HG03378 (cell line): ENCODE results near the gene NDFIP2.

Experiments used
- ATAC-seq: cut with Tn5 transposase; IDR thresholded peaks from one replicate; pipeline ENCODE4 v1.9.1; 2021; ENCODE audit warnings: mild to moderate bottlenecking, moderate library complexity; ENCODE audit not compliant: unreplicated experiment

The NDFIP2 gene

DNA sequence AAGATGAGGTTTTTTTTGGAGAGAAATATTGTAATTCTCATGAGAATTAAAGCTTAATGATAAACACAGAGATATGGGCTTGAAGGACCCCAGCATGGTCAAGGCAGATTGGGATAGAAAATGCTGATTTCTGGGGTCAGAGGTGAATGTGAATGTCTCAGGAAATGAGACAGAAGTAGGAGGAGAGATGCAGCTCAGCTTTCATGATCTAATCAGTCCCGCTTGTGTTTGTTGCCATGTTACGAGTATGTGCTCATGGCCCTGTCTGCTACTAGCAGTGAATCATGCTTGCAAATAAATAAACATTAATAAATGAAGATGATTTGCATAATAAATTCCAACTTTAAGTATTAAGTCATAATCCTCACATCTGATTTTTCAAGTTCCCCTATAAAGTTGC, 23.0 kb upstream of the NDFIP2 start:
- ATAC-seq = no peak

DNA sequence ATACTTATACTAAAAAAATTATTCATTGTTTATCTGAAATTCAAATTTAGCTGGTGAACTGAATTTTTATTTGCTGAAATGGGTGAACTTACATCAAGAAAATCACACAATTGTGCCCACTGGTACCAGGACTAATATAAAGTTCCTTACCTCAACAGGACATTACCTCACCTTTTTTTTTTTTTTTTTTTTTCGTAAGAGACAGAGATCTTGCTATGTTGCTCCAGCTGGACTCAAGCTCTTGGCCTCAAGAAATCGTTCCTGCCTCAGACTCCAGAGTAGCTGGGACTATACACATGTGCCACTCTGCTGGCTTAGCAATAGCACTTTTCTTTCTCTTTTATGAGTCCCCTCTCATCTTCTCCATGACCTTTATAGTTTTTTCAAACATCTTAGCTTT, 22.5 kb upstream of the NDFIP2 start:
- ATAC-seq = no peak

DNA sequence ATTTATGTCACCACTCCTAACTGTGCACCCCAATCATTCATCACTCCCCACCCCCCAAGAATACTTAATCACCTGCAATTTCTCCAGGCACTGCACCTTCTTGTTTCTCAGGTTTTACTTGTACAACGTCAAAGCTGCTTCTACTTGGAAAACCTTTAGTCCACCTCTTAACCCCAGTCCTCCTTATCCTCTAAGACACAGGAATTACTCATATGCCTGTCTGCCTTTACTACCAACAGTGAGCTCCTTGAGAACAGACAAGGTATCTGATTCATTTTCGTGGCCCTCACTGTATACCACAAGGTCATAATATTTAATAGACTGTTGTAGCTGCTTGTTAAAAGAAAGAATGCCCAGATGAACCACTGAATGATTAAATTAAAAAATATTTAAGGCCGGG, 21.0 kb upstream of the NDFIP2 start:
- no peak for ATAC-seq

DNA sequence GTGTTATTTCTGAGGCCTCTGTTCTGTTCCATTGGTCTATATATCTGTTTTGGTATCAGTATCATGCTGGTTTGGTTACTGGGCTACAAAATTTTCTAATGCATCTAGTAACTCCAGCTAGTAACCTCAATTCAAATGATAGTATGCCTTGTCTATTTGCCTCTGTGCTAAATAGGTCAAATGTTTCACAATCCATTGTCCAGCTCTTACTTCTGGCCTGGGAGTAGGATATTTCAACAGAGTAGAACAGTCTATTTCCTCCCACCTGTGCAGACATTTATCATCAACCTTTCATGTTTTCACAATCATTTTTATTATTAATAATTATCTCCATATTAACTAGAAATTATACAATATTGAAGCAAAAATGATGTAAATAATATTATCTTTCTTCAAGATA, 18.1 kb upstream of the NDFIP2 start:
- no peak for ATAC-seq

DNA sequence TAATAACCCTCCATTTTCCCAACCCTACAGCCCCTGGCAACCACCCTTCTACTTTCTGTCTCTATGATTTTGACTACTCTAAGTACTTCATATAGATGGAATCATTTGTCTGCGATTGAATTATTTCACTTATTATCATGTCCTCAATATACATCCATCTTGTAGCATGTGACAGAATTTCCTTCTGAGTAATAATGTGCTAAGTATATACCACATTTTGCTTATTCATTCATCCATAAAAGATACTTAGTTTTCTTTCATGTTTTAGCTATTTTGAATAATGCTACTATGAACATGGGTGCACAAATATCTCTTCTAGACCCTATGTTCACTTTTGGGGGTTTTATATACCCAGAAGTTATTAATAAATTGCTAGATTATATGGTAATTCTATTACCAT, 17.4 kb upstream of the NDFIP2 start:
- no peak for ATAC-seq

DNA sequence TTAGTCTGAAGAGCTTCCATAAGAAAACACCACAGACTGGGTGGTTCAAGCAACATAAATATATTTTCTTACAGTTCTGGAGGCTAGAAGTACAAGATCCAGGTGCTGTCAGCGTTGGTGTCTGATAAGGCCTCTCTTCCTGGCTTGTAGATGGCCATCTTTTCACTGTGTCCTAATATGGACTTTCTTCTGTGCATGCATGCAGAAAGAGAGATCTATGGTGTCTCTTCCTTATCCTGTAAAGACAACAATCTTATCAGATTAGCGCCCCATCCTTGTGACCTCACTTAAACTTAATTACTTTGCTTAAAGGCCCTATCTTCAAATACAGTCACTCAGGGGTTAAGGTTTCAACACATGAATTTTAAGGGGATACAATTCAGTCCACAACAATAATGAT, 14.1 kb upstream of the NDFIP2 start:
- no peak for ATAC-seq

DNA sequence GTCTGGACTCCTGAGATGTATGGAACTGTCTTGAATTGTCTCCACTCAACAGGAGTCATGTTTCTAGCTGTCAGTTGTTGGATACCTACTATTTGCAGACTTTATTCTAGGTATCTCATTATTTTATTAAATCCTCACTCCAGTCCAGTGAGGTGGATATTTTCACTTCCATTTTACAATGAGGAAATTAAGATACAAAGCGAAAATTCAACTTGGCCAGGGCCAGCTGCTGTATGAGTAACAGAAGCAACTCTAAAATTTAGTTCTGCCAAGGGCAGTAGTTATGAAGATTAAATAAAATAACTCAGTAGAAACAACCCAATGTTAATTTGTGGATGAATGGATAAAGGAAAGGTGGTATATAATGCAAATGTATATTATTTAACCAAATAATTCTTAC, 12.6 kb upstream of the NDFIP2 start:
- ATAC-seq = no peak

DNA sequence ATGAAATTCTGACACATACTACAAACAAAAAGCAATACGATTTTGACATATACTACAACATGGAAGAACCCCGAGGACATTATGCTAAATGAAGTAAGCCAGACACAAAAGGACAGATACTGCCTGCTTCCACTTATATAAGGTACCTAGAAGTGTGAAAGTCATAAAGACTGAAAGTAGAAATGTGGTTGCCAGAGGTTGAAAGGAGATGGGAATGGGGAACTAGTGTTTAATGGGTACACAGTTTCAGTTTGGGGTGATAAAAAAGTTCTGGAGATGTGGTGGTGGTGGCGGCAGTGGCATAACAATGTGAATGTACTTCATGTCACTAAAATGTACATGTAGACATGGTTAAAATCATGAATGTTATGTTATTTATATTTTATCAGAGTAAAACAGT, 12.1 kb upstream of the NDFIP2 start:
- peak; percentile 78 for ATAC-seq

DNA sequence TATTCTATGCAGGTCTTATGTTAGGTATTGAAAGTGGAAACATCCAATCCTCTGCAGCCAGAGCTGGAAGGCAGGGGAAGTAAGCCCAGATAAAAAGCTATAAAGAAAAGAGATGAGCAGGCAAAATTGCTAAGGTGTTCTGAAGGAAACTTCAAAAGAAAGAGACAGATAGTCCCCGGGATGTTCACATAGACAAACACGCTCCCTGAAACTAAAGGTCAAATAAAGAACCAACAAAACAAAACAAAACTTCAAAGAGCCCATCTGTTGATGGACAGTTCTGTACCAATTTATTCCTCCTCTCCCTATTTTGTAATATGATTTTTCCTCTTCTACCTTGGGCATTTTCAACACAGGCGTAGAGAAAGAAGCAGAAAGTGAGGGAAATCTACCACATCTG, 11.3 kb upstream of the NDFIP2 start:
- no peak for ATAC-seq

DNA sequence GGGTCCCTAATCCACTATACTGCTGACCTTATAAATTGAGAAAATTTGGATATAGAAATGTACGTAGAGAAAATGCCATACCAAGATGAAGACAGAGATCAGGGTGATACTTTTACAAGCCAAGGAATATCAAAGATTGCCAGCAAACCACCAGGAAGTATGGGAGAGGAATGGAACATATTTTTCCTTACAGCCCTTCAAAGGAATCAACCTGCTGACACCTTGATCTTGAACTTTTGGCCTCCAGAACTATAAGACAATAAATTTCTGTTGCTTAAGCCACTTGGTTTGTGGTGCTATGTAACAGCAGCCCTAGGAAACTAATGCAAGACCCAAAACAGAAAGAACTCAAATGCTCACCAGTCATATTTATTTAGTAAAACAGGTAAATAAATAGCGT, 10.3 kb upstream of the NDFIP2 start:
- ATAC-seq = no peak

DNA sequence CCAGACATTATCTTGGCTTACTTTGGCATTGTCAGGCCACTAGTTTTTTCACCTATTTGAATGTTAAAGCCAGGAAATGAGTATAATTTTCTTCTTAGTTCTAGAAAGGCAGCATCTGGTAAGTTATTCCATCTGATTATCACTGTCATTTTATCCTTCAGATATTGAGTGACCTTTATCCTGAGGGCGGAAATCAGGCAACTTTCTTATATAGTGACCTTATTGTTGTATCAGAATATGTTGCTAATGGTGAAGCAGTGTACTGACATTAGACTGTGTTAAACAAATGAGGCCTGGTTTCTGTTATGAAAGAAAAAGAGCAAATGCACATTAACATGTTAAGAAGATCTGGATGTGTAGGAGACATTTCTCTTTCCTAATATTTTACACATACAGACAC, 5.4 kb upstream of the NDFIP2 start:
- ATAC-seq = no peak

DNA sequence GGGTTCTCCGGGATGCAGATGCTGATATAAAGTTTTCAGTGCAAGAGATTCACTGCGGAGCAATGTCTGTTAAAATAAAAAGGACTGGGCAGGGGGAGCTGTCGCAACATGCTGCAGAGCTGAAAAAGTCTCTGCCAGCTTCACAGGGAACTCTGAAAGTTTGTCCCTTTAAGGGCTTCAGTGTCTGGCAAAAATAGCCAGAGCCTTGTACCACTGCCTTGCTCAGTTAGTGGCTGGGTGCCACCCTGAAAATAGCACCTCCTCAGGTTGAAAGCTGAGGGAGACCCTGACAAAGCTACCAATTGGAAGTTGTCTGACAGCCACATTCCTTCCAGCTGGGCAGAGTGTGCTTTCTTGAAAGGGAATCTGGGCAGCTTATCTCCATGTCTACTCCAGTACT, 3.0 kb upstream of the NDFIP2 start:
- ATAC-seq = no peak

DNA sequence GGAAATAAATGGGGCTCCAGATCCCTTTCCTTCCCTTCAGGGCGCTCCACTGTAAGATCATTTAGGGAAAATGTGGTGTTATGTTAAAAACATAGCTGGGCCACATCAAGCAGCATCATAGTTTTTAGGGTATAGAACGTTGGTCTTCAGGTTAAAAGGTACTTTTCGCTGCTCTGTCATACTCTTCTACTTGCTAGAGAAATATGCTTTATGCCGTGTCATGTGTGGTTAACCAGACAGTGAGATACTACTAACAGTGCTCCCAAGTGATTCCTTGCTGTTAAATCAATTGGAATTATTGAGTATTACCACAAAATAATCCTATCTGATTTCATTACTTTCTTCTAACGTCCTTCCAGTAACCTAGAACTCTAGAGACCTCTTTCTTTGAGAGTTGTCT, 1.1 kb upstream of the NDFIP2 start:
- no peak for ATAC-seq

DNA sequence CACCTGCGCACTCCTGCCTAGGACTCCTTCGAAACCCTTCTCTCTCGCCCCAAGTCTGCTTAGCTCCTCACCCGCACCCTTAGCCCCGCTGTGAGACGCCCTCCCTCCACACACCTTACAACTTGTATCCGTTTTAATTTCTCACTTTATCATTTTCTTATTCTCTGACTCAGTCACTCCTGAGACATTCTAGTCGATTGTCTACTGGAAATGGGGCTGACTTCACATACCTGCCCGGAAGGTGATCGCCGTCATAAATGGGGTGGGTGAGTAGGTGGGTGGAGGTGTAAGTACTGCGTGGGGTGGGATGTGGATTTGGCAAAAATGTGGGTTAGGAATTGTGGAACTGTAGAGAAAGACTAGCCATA, 714 bp downstream of the NDFIP2 start:
- ATAC-seq = peak; percentile 24

DNA sequence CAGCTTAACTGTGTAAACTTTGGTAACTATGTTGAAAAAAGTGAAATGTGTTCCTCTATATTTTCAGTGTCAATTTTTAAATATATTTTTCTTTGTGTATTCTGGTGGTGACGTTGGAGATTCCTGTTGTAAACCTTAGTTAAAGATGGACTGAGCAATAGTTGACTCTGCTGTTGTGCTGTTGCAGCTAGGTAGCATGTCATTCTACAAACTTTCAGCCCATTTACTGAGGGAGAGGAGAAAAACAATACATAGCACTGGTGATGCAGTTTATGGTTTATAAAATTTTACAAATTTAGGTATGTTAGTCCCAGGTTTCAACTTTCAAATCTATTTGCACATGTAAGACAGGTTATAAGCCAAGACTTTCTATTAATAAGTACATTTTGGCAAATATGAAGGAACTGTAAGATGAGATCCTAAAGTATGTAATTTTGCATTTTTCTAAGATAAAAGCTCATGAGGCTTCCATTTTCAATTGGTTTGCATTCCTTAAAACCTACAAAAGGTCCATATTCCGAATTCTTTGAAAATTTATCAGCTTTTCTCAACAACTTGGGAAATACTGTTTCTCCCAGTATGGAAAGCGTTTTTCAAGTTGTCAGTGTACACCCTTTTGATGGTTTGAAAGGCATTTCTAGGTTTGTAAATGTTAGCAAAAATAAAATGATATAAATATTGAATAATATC, 1.5 kb downstream of the NDFIP2 start:
- no peak for ATAC-seq

DNA sequence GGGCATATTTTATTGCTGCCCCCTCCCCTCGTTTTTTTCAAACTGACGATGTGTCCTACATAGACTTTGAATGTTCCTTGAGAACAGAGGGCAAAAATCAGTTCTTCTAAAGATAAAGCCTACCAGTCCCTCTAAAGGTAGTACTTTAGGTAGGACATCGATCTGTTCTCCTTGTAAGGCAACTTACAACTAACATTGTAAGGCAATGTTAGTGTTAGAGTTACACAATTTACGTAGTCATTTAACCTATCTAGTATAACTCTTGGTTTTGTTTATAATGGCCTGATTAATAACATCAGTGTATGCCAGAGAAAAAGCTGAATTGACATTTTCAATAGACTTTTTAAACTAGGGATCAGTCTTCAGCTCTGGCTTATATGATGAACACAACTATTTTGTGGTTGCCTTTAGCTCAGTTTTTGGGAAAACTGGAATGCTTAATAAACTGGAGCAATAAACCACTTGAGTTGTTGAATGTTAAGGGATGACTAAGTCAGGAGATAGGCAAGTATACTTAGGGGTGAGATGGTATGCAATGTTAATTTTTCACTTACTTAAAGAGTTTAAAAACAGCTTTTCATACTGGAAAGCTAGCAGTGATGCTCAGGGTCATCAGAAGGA, 2.2 kb downstream of the NDFIP2 start:
- no peak for ATAC-seq

DNA sequence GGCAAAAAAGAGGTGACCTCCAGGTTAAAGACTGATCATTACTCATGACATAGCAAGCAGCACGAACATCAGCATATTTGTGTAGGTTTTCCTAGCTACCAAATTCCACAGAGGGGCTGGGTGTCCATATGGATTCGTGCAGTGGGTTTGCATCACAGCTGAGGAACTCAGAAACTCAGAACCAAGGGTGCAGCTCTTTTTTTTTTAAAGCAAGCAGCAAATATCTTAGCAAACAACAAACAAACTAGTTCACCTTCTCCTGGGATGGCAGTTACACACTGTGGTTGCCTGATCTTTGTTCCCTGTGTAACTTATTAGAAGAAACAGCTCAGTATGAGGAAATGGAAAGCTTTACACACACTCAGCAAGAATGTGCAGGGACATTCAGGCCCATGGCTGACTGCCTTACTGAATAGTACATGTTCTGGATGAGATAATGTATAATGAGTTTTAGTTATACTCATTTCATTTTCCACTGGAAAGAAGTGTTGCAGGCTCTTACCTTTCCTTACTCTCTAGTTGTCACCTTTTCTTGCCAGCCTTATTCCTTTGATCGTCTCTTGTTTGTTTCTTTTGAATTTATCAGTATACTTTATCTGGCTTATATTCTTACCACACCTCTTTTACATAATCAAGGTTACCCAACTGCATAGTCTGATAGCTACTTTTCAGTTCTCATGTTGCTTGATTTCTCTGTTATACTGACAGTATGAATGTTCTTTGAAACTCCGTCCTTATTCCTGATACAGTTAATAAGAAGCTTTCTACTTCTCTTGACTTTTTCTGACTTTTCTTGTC, 4.3 kb downstream of the NDFIP2 start:
- ATAC-seq = no peak

DNA sequence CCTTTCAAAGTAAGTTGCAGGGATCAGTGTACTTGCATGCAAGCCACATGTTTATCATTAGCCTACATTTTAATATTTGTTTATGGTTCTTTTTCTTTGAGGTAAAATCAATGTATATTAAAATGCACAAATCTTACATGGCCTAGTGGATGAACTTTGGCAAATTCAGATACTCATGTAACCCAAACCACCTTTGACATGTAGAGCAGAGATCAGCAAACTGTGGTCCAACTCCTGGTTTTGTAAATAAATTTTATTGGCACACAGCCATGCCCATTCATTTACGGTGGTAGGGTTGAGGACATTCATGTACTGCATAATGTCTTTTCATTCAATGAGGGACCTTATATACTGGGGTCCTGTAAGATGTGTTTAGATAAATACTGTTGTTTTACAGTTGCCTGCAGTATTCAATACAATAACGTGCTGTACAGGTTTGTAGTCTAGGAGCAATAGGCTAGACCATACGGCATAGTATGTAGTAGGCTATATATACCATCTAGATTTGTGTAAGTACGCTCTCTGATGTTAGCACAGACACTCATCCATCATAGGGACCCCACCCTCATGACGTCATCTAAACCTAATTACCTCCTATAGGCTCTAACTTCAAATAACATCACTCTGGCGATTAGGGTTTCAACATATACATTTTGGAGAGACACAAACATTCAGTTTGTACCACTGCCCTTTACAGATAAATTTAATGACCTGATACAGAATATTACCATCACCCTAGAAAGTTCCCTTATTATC, 5.7 kb downstream of the NDFIP2 start:
- no peak for ATAC-seq

DNA sequence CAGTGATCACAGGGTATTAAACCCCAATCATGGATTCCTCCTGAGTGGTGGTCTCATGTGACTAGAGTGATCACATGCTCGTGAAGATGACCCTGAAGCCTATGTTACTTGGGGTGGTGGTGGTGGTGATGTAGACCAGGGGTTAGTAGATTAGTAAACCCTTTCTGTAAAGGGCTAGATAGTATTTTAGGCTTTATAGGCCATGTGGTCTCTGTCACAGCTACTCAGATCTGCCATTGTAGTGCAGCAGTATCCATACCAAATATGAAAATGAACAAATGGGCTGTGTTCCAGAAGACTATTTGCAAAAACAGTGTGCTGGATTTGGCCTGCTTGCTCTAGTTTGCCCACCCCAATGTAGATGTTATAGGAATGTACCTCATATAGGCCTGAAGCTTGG, 9.4 kb downstream of the NDFIP2 start:
- ATAC-seq = no peak

DNA sequence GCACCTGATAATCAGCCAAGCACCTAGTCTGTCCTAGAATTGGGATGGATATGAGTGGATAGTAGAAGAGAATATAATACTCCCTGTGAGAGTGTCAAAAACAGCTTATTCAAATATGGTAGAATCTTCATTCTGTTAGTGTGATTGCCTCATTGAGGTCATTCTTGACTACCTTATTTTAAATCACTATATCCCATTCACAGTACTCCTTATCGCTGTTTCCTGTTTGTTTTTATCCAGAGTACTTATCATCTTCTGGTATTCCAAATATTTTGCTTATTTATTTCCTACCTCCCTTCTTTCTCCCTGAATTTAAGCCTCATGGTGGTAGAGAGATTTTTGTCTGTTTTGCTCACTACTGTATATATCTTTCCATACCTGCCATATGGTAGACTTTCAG, 9.9 kb downstream of the NDFIP2 start:
- no peak for ATAC-seq

DNA sequence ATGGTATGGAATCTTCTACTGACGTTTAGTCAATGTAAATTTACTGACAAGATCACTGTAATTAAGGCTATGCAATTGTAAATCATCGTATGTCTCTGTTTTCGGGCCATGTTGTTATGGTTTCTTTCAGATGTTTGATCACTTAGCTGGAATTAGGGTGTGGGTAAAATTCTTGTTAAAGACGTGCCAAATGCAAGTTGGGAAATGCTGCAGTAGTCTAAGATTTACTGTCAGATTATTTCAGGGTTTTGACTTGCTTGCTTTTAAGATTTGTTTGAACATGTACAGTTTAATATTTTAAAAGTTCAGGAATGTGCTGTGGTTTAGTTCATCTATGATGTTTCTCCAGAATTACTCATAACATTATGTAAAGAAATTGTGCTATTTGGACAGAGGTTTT, 10.8 kb downstream of the NDFIP2 start:
- ATAC-seq = no peak
